HG02943 (cell line): ENCODE data around the gene FDX2.
"Not testable (repeated sequence)": the region's sequence is repeated elsewhere in the genome, so short reads cannot be mapped to it uniquely, and the experiment has no call there.

Experiments used
- ATAC-seq: cut with Tn5 transposase; IDR thresholded peaks from one replicate; pipeline ENCODE4 v1.9.1; 2021; ENCODE audit warnings: mild to moderate bottlenecking, low read depth, moderate library complexity; ENCODE audit not compliant: unreplicated experiment

Gene FDX2

GRCh38 chr19:10285393-10285792 is 30.4 kb downstream of the FDX2 start:
- no peak for ATAC-seq

- no peak for ATAC-seq
These were observed 30.9 kb downstream of the FDX2 start for GRCh38 chr19:10284960-10285278.

DNA sequence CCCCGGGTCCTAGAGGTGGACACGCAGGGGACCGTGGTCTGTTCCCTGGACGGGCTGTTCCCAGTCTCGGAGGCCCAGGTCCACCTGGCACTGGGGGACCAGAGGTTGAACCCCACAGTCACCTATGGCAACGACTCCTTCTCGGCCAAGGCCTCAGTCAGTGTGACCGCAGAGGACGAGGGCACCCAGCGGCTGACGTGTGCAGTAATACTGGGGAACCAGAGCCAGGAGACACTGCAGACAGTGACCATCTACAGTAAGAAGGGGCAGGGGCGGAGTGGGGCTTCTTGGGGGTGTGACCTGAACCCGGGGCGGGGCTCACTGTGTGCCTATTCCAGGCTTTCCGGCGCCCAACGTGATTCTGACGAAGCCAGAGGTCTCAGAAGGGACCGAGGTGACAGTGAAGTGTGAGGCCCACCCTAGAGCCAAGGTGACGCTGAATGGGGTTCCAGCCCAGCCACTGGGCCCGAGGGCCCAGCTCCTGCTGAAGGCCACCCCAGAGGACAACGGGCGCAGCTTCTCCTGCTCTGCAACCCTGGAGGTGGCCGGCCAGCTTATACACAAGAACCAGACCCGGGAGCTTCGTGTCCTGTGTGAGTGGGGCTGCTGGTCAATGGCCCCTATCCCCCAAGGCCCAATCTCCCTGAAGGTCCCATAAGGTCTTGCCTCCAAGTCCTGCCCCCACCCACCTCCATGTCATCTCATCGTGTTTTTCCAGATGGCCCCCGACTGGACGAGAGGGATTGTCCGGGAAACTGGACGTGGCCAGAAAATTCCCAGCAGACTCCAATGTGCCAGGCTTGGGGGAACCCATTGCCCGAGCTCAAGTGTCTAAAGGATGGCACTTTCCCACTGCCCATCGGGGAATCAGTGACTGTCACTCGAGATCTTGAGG is 31.5 kb downstream of the FDX2 start:
- ATAC-seq, result no peak

DNA sequence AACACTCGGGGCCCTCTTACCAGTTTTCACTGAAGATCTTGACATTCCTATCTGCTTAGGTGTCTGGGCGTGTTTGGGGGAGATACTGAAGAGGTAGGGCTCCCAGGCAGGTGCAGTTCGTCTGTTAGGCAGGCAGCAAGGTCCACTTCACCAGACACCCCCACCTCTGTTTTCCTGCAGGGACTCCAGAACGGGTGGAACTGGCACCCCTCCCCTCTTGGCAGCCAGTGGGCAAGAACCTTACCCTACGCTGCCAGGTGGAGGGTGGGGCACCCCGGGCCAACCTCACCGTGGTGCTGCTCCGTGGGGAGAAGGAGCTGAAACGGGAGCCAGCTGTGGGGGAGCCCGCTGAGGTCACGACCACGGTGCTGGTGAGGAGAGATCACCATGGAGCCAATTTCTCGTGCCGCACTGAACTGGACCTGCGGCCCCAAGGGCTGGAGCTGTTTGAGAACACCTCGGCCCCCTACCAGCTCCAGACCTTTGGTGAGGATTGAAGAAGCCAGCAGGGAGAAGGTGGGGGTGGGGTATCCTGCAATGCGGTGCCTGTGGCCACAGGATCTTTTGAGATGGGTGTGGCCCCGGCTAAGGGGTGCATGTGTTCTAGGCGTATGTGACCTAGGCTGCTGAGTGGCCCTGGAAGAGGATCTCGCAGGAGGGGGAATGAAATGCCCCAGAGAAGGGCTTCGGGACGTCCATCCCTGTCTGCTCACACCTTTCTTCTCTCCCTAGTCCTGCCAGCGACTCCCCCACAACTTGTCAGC is 32.3 kb downstream of the FDX2 start:
- no peak for ATAC-seq

GRCh38 chr19:10282043-10282442 is 33.8 kb downstream of the FDX2 start:
- not testable (repeated sequence) for ATAC-seq

GRCh38 chr19:10279737-10280442 is 35.9 kb downstream of the FDX2 start:
- no peak for ATAC-seq

DNA sequence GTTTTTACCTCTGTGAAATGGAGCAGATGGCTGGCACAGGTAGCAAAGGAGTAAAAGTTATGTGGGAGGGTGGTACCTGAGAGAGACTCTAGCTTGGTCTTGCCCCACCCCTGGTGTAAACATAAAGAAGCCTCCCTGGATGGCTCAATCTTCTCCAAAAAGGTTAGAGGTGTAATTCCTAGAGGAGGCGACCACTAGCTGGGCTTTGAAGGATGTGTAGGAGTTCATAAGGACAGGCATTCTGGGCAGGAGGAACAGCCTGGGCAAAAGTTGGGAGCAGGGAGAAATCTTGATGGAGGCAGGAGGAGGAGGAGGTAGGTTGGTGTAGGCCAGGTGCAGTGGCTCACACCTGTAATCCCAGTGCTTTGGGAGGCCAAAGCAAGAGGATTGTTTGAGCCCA is 36.9 kb downstream of the FDX2 start:
- no peak for ATAC-seq

GRCh38 chr19:10277795-10278589 is 37.8 kb downstream of the FDX2 start:
- ATAC-seq, result no peak

DNA sequence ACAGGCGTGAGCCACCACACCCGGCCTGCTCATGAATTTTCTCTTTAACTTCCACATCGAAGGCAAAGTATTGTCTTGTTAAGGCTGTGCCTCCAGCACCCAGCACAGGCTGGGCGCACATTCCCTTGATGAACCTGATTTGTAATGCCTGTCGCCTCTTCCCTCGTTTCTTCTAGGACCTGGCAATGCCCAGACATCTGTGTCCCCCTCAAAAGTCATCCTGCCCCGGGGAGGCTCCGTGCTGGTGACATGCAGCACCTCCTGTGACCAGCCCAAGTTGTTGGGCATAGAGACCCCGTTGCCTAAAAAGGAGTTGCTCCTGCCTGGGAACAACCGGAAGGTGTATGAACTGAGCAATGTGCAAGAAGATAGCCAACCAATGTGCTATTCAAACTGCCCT is 41.2 kb downstream of the FDX2 start:
- ATAC-seq, result no peak

- ATAC-seq, result no peak
These were observed 44.2 kb downstream of the FDX2 start for GRCh38 chr19:10271543-10272086.

DNA sequence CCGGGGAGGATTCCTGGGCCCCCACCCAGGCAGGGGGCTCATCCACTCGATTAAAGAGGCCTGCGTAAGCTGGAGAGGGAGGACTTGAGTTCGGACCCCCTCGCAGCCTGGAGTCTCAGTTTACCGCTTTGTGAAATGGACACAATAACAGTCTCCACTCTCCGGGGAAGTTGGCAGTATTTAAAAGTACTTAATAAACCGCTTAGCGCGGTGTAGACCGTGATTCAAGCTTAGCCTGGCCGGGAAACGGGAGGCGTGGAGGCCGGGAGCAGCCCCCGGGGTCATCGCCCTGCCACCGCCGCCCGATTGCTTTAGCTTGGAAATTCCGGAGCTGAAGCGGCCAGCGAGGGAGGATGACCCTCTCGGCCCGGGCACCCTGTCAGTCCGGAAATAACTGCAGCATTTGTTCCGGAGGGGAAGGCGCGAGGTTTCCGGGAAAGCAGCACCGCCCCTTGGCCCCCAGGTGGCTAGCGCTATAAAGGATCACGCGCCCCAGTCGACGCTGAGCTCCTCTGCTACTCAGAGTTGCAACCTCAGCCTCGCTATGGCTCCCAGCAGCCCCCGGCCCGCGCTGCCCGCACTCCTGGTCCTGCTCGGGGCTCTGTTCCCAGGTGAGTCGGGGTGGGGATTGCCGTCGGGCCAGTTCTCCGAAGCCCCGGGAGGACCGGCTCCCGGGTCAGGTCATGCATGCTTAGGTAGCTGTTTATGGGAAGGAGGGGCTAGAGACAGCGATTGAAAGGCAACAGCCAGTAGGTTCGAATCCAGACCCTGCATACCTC is 45.0 kb downstream of the FDX2 start, which contains the start of gene ICAM1:
Gene ICAM1, plus strand, starts transcription at position 505 of the 779 bp plus-strand sequence. Its CDS starts 40 bp downstream, at position 545.
- no peak for ATAC-seq

GRCh38 chr19:10270180-10270615 is 45.6 kb downstream of the FDX2 start:
- no peak for ATAC-seq

DNA sequence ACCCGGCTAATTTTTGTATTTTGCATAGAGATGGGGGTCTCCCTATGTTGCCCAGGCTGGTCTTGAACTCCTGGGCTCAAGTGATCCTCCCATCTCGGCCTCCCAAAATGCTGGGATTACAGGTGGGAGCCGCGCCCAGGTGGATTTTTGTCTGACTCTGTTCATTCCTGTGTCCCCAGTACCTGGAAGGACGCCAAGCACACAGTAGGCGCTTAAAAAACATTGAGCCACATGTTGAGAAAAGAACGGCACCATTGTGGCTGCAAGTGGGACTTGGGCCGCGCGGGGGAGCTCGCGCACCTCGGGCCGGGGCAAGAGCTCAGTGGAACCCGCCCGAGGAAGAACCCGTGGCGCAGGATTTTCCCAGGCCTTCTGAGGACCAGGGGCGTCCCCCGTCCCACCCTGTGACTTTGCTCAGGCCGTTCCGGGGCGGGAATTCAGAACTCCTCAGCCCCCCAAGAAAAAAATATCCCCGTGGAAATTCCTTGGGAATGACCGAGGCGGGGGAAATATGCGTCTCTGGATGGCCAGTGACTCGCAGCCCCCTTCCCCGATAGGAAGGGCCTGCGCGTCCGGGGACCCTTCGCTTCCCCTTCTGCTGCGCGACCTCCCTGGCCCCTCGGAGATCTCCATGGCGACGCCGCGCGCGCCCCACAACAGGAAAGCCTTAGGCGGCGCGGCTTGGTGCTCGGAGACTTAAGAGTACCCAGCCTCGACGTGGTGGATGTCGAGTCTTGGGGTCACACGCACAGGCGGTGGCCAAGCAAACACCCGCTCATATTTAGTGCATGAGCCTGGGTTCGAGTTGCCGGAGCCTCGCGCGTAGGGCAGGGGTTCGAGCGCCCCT is 46.3 kb downstream of the FDX2 start:
- ATAC-seq, result no peak

DNA sequence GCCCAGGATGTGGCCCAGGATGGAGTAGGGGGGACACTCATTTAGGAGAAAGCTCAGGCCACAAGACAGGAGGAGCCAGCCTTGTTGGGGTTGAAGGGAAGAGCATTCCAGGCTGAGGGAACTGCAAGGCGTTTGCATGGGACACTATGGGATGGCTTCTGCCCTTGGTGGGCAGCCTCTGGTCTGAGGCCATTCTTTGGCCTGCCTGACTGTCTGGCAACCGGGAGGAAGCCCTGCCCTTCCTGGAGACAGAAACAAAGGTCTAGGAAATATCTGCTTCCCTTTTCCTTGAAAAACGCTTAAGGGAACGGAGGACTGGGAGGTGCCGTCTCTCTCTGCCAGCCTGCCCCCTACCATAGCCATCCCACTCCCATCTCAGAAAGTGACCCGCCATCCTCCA is 47.7 kb downstream of the FDX2 start:
- ATAC-seq, result no peak

- ATAC-seq, result no peak
These were observed 49.1 kb downstream of the FDX2 start for GRCh38 chr19:10266706-10267105.

GRCh38 chr19:10262771-10263170 is 53.0 kb downstream of the FDX2 start:
- ATAC-seq, result no peak

- ATAC-seq, result no peak
These were observed 55.7 kb downstream of the FDX2 start for GRCh38 chr19:10260141-10260584.
